Right renal cortex interstitium (tissue), 3 donors: ENCODE measurements around the gene NR1D1. TPM values are rescaled to one million over a fixed set of nuclear protein-coding genes. Genes with fewer than 3 reads are reported as not detected.

ENCODE experiments used
- DNase-seq, 3 donors: peaks; one replicate each; pipeline ENCODE4 v3.0.0-alpha.2; 2013; ENCODE audit warnings: low read depth in 3 of 3, low spot score in 2 of 3
- polyA plus RNA-seq, 3 donors: library from polyadenylated mRNA; unstranded; fragments of 120-200 nt; gene quantifications; one replicate each; pipeline ENCODE4 v1.2.1, GENCODE V29; 2013; ENCODE audit not compliant: insufficient read length in 3 of 3

NR1D1 gene
- polyA plus RNA-seq, 3 donors = 2.8 to 4.2 (median 4.1) TPM

GRCh38 chr17:40063901-40064531 lies 36.4 kb downstream of the NR1D1 start:
- no peak for DNase-seq

GRCh38 chr17:40063187-40063771 lies 37.1 kb downstream of the NR1D1 start:
- DNase-seq = no peak

- no peak for DNase-seq
Observed at GRCh38 chr17:40062329-40063186, 37.8 kb downstream of the NR1D1 start, which contains the start of gene THRA. Gene THRA, plus strand, starts transcription at chr17:40062965. Its CDS starts 11,524 bp downstream, at chr17:40074489.

GRCh38 chr17:40061609-40062038 lies 38.8 kb downstream of the NR1D1 start:
- no peak for DNase-seq

- no peak for DNase-seq
Observed at GRCh38 chr17:40060887-40061608, 39.3 kb downstream of the NR1D1 start.

- no peak for DNase-seq
Observed at GRCh38 chr17:40059729-40060475, 40.5 kb downstream of the NR1D1 start.

- DNase-seq = no peak
Observed at GRCh38 chr17:40058865-40059264, 41.5 kb downstream of the NR1D1 start.

DNA sequence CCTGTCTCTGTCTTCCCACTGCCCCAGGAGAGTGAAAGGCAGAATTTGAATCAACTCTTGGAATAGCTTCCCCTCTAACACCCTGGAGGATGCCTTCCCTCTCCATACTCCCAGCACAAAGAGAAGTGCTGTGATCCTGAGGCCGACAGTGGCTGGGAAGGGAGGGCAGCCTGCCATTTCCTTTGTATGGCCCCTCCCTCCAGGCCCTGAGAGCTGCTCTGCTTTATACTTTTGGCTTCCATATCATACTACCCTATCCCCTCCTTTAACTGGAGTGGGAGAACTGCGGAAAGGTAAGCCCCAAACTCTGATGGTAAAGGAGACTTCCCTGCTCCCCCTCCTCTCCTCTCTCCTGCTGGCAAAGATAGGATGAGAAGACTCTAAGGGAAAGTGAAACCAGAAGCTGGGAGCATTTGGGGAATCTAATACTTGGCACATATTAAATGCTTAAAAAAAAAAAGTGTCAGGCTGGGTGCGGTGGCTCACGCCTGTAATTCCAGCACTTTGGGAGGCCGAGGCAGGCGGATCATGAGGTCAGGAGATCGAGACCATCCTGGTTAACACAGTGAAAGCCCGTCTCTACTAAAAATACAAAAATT lies 42.1 kb downstream of the NR1D1 start:
- no peak for DNase-seq

DNA sequence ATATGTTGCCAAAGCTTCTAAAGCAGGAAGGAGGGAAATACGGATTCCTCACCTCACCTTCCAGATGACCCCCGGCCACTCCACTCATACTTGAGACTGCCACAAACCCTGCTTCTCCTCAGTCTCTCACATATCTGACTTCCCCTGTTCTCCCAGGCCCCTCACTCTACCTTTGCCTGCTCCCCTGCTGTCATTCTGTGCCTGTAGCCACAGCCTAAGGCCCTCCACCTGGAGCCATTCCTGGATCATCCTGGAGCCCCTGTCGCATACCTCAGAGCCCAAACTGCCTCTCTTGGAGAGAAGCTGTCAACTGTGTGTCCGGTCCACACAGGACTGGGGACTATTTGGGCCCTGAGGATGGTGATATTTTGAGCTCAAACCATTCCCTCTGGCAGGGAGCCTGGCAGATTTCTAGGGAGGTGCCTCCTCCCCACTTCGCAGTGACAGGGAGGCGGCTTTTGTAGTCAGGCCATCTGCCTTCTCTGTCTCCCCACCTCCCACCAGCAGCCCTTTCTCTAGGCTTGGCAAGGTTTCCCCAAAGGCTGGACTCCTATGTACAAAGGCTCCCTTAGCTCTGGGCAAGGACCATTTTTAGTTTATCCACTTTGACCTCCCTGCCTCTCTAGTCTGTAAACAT lies 43.9 kb downstream of the NR1D1 start:
- no peak for DNase-seq

Other genes with a start within 250 kb of the NR1D1 start
- under 1 TPM; 0.18 to 0.27 (median 0.21) TPM for gene IKZF3, start 236.3 kb downstream of the NR1D1 start, polyA plus RNA-seq
- gene ZPBP2, start 232.4 kb downstream of the NR1D1 start, polyA plus RNA-seq = not detected
- 1 to 10 TPM; 8.2 to 9.2 (median 9.2) TPM for gene GSDMB, start 182.0 kb downstream of the NR1D1 start, polyA plus RNA-seq
- gene ORMDL3, start 173.0 kb downstream of the NR1D1 start, polyA plus RNA-seq = 100 to 1,000 TPM in 2 of 3 donors, 10 to 100 TPM in 1; 82.2 to 108 (median 108) TPM
- not detected for gene LRRC3C, start 172.9 kb downstream of the NR1D1 start, polyA plus RNA-seq
- 1 to 10 TPM in 2 of 3 donors, under 1 TPM in 1; 0.32 to 4.0 (median 2.2) TPM for gene GSDMA, start 137.6 kb downstream of the NR1D1 start, polyA plus RNA-seq
- 100 to 1,000 TPM; 109 to 119 (median 109) TPM for gene PSMD3, start 119.8 kb downstream of the NR1D1 start, polyA plus RNA-seq
- gene CSF3, start 85.1 kb downstream of the NR1D1 start, polyA plus RNA-seq = not detected
- gene MED24, start 46.2 kb downstream of the NR1D1 start, polyA plus RNA-seq = 10 to 100 TPM; 79.6 to 96.7 (median 84.5) TPM
- gene THRA, start 37.6 kb downstream of the NR1D1 start, polyA plus RNA-seq = 10 to 100 TPM; 50.5 to 54.3 (median 50.7) TPM
- gene MSL1, start 21.4 kb upstream of the NR1D1 start, polyA plus RNA-seq = 100 to 1,000 TPM; 154 to 184 (median 157) TPM
- gene CASC3, start 39.9 kb upstream of the NR1D1 start, polyA plus RNA-seq = 10 to 100 TPM; 95.8 to 98.8 (median 96.1) TPM
- 1 to 10 TPM; 5.4 to 6.6 (median 5.8) TPM for gene RAPGEFL1, start 76.9 kb upstream of the NR1D1 start, polyA plus RNA-seq
- gene WIPF2, start 118.7 kb upstream of the NR1D1 start, polyA plus RNA-seq = 10 to 100 TPM; 26.1 to 28.5 (median 27.8) TPM
- gene CDC6, start 187.3 kb upstream of the NR1D1 start, polyA plus RNA-seq = 10 to 100 TPM; 22.5 to 24.7 (median 23.5) TPM
- 10 to 100 TPM; 33.3 to 38.8 (median 35.5) TPM for gene RARA, start 208.6 kb upstream of the NR1D1 start, polyA plus RNA-seq